ENCODE measurements around the gene CNIH4.

CNIH4 gene

GRCh38 chr1:224402472-224403036 lies 45.9 kb downstream of the CNIH4 start:
- no peak for DNase-seq (ENCODE audit: low read depth in 1 of 2, low spot score in 1 of 2)
- no peak for TF ChIP-seq SPI1 (IDR thresholded peaks at IDR 0.05; ENCODE audit: borderline replicate concordance, low read depth)
- TF ChIP-seq, protein P1, sequence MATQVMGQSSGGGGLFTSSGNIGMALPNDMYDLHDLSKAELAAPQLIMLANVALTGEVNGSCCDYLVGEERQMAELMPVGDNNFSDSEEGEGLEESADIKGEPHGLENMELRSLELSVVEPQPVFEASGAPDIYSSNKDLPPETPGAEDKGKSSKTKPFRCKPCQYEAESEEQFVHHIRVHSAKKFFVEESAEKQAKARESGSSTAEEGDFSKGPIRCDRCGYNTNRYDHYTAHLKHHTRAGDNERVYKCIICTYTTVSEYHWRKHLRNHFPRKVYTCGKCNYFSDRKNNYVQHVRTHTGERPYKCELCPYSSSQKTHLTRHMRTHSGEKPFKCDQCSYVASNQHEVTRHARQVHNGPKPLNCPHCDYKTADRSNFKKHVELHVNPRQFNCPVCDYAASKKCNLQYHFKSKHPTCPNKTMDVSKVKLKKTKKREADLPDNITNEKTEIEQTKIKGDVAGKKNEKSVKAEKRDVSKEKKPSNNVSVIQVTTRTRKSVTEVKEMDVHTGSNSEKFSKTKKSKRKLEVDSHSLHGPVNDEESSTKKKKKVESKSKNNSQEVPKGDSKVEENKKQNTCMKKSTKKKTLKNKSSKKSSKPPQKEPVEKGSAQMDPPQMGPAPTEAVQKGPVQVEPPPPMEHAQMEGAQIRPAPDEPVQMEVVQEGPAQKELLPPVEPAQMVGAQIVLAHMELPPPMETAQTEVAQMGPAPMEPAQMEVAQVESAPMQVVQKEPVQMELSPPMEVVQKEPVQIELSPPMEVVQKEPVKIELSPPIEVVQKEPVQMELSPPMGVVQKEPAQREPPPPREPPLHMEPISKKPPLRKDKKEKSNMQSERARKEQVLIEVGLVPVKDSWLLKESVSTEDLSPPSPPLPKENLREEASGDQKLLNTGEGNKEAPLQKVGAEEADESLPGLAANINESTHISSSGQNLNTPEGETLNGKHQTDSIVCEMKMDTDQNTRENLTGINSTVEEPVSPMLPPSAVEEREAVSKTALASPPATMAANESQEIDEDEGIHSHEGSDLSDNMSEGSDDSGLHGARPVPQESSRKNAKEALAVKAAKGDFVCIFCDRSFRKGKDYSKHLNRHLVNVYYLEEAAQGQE (IDR thresholded peaks at IDR 0.05; ENCODE audit: insufficient replicate concordance, low read depth): no peak
- TF ChIP-seq, protein P2, sequence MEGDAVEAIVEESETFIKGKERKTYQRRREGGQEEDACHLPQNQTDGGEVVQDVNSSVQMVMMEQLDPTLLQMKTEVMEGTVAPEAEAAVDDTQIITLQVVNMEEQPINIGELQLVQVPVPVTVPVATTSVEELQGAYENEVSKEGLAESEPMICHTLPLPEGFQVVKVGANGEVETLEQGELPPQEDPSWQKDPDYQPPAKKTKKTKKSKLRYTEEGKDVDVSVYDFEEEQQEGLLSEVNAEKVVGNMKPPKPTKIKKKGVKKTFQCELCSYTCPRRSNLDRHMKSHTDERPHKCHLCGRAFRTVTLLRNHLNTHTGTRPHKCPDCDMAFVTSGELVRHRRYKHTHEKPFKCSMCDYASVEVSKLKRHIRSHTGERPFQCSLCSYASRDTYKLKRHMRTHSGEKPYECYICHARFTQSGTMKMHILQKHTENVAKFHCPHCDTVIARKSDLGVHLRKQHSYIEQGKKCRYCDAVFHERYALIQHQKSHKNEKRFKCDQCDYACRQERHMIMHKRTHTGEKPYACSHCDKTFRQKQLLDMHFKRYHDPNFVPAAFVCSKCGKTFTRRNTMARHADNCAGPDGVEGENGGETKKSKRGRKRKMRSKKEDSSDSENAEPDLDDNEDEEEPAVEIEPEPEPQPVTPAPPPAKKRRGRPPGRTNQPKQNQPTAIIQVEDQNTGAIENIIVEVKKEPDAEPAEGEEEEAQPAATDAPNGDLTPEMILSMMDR (IDR thresholded peaks at IDR 0.05; ENCODE audit: insufficient read depth, low read length): no peak
- TF ChIP-seq GABPA (IDR thresholded peaks at IDR 0.05; ENCODE audit: low read depth): no peak
- TF ChIP-seq POLR2AphosphoS5 (IDR thresholded peaks at IDR 0.05; ENCODE audit: low read depth): no peak
- Histone ChIP-seq H3K27me3 (ENCODE audit: insufficient read depth, poor library complexity, severe bottlenecking) (no peaks in the 10 kb centered on the region), H3K4me3 (replicated peaks; ENCODE audit: insufficient read depth, low read length) (no peak overlapping the region), H3K27ac (replicated peaks) (no peak overlapping the region; the same call in 1 of the 2 replicates)

- TF ChIP-seq, protein P1 (IDR thresholded peaks at IDR 0.05; ENCODE audit: insufficient replicate concordance, low read depth): no peak
- TF ChIP-seq POLR2AphosphoS5 (IDR thresholded peaks at IDR 0.05; ENCODE audit: low read depth): no peak
- TF ChIP-seq GABPA (IDR thresholded peaks at IDR 0.05; ENCODE audit: low read depth): no peak
- TF ChIP-seq SPI1 (IDR thresholded peaks at IDR 0.05; ENCODE audit: borderline replicate concordance, low read depth): no peak
- no peak for DNase-seq (ENCODE audit: low read depth in 1 of 2, low spot score in 1 of 2)
- Histone ChIP-seq H3K4me3 (replicated peaks; ENCODE audit: insufficient read depth, low read length) (no peak overlapping the region), H3K27ac (replicated peaks) (no peak overlapping the region), H3K27me3 (ENCODE audit: insufficient read depth, poor library complexity, severe bottlenecking) (no peaks in the 10 kb centered on the region)
These were observed 48.4 kb downstream of the CNIH4 start for GRCh38 chr1:224404916-224405603.

- TF ChIP-seq POLR2AphosphoS5 (IDR thresholded peaks at IDR 0.05; ENCODE audit: low read depth) (no peak), GABPA (IDR thresholded peaks at IDR 0.05; ENCODE audit: low read depth) (no peak), SPI1 (IDR thresholded peaks at IDR 0.05; ENCODE audit: borderline replicate concordance, low read depth) (no peak)
- TF ChIP-seq, protein P1 (IDR thresholded peaks at IDR 0.05; ENCODE audit: insufficient replicate concordance, low read depth): no peak
- TF ChIP-seq, protein P2 (IDR thresholded peaks at IDR 0.05; ENCODE audit: insufficient read depth, low read length): no peak
- Histone ChIP-seq H3K27ac (replicated peaks) (no peak overlapping the region), H3K4me3 (replicated peaks; ENCODE audit: insufficient read depth, low read length) (no peak overlapping the region), H3K27me3 (ENCODE audit: insufficient read depth, poor library complexity, severe bottlenecking) (no peaks in the 10 kb centered on the region)
- DNase-seq (ENCODE audit: low read depth in 1 of 2, low spot score in 1 of 2): no peak
These were observed 48.9 kb downstream of the CNIH4 start for GRCh38 chr1:224405604-224405970.

All from HL-60 (cell line).